SK-N-MC (cell line): Measurements from ENCODE around the gene BANP.

ENCODE experiments used
- EZH2 ChIP-seq: fragments of 200-600 bp; sonication (generic); IDR thresholded peaks from one replicate; pipeline ENCODE4 v1.6.1; 2017; ENCODE audit warnings: antibody characterized with exemption
- POLR2AphosphoS5 ChIP-seq: IDR thresholded peaks from 2 replicates; pipeline ENCODE4 v1.6.1; 2012; ENCODE audit warnings: mild to moderate bottlenecking, low read depth, low read length, borderline replicate concordance

DNA sequence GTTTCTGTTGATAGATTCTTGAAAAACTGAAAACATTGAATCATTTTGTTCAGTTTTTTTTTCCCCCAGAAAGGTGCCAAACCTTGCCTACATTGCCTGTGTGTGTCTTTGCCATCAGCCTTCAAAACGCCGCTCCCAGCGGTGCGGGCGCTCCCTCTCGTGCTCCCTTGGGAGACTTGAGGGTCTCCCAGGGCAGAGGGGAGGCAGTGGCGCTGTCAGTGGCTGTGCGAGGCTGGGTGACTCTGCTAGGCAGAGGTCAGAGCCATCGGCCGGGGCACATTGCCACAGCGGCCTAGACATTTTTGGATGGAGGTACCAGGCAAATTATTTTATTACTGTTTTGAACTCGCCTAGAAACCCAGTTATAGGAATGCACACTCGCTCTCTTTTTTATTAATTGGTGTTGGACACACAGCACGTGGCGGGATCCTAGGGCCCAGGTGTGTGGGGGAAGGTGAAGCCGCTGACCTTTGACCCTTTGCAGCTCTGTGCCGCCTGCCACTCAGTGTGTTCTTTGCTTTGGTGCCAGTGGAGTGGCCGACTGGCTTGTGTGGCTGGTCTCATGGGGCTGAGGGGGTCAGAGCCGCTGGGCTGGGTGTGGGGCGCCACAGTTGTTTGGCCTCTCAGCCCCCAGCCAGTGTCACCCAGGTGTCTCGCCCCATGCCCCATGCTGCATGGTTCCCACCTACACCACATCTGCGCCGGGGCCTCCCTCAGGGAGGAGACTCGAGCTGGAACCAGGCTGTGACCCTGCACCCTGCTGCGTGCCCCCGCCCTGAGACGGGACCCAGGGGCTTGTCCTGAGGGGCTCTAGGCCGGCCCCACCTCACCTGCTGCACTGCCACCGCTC, 115.7 kb downstream of the BANP start:
- TF ChIP-seq POLR2AphosphoS5 (no peak), EZH2 (no peak)
